ENCODE data around the gene EHBP1.
"Not testable (repeated sequence)": the region's sequence is repeated elsewhere in the genome, so short reads cannot be mapped to it uniquely, and the experiment has no call there.

Gene EHBP1

GRCh38 chr2:63073994-63074393 lies 368.5 kb downstream of the EHBP1 start:
- DNase-seq (ENCODE audit: low read depth in 2 of 2) = no peak

DNA sequence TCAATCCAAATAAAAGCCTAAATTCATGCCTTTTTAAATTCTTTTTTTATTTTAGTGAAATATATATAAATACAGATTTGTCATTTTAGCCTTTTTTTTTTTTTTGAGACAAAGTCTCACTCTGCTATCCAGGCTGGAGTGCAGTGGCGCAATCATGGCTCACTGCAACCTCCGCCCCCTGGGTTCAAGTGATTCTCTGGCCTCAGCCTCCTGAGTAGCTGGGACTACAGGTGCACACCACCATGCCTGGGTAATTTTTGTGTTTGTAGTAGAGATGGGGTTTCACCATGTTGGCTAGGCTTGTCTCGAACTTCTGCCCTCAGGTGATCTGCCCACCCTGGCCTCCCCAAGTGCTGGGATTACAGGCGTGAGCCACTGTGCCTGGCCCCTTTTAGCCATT lies 368.9 kb downstream of the EHBP1 start:
- not testable (repeated sequence) for DNase-seq (ENCODE audit: low read depth in 2 of 2)

DNA sequence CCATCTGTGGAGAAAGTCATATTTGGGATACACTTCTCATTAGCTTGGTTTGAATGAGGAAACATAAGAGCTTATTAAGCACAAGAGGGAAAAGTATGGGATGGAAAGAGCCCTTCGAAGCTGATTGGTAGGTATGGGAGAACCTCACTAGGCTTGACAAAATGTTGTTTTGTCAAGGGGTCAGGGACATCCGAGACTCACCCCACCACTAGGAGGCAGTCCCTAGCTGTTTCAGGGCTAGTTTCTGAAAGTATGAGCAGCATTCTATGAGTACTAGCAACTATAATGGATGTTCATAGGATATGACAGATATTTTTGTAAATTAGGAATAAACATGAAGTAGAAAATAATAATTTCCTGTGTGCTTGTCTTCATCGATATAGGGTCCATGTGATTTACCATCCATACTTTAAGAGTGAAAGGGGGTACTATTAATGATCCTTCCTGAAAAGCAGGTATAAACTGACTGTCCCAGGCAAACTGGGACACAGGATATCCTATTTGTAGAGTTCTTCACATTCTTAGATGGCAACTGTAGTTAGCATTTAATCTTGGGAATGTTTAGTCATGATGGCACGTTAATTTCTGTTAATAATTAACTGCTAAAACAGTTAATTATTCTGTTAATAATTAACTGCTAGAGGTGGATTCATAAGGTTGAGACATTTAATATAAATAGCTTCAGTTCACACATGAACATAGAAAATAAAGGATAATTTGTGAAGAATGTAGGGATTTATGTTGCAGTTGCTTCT lies 373.5 kb downstream of the EHBP1 start:
- DNase-seq (ENCODE audit: low read depth in 2 of 2) = no peak

GRCh38 chr2:63081404-63081803 lies 375.9 kb downstream of the EHBP1 start:
- DNase-seq (ENCODE audit: low read depth in 2 of 2) = no peak

- no peak for DNase-seq (ENCODE audit: low read depth in 2 of 2)
Observed at GRCh38 chr2:63086687-63087086, 381.2 kb downstream of the EHBP1 start.

DNA sequence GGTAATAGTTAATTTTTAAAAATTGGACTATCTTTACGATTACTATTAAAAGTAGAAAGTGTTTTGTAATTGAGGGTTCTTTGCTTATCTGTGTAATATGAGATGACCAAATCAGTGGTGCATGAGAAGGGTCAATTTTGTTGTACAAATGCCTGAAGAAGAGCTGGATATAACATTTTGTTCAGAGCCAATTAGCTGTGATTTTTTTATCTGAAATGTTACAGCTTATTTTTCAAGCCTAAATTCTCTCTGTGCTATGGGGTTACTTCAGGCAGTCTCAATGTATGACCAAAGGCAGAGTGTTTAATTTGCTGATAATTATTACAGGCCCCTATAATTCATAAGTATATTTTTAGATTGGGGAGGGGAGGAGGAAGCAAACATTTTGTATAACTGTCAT lies 386.9 kb downstream of the EHBP1 start:
- DNase-seq (ENCODE audit: low read depth in 2 of 2) = no peak

DNA sequence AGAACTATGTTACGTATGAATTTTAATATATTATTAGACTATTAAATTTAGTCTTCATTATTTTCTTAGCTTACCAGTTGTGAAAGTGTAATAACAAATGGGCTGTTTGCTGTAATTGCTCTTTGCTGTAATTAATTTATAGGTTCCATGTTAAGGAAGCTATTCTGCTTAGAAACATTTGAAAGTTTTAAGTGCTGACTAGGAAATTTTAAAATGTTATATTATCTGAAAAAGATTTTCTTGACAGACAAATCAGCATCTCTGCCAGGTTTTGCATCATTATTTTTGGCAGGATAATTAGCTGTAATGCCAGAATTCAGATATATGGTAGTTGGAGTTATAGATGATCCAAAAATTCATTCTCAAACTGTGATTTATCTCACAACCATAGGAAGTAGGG lies 387.3 kb downstream of the EHBP1 start:
- no peak for DNase-seq (ENCODE audit: low read depth in 2 of 2)

DNA sequence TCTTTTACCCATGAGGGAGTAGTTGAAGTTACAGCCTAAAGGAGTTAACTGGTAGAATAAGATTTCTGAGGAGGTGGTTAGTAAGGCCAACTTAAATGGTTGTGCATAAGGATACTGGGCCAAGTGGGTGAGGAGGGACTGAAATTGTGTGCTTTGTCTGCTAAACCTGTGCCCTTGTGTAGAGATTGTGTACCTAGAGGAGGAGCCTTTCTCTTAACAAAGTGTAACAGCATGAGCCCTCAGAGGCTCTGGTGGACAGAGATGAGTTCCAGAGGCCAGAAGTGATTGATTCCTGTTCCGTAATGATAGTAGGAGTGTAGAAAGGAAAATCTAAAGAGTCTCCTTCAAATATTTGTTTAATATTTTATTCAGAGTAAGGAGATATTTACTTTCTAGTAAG lies 388.0 kb downstream of the EHBP1 start:
- DNase-seq (ENCODE audit: low read depth in 2 of 2) = no peak

Measured in stimulated activated CD4-positive, alpha-beta T cell treated with anti-CD3 and anti-CD28 coated beads, Interleukin-12 subunit alpha, Interleukin-12 subunit beta, amount 100 ng/mL, for 24 hours (primary cell).